GM18519 (cell line): ENCODE measurements around the gene ILK.

ENCODE experiments used
- ATAC-seq: cut with Tn5 transposase; IDR thresholded peaks from one replicate; pipeline ENCODE4 v1.9.1; 2021; ENCODE audit warnings: mild to moderate bottlenecking, moderate library complexity; ENCODE audit not compliant: unreplicated experiment, low FRiP score

The ILK gene

DNA sequence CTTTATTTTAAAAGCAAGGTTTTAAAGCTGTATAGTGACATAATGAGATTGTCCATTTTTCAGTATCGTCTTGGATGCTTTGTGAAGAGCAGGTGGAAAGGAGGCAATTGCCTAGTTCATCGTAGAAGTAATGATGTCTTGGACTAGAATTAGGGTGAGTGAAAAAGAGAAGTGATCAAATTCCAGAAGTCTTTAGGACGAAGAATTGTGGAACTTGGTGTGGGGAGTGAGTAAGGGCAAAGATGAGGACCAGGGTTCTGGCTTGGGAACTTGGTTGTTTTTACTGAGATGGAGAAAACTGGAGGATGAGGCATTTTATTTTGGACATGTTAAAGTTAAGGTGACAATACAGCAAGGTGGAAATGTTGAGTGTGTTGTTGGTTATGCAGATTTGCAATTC, 1.2 kb downstream of the ILK start:
- ATAC-seq = no peak

DNA sequence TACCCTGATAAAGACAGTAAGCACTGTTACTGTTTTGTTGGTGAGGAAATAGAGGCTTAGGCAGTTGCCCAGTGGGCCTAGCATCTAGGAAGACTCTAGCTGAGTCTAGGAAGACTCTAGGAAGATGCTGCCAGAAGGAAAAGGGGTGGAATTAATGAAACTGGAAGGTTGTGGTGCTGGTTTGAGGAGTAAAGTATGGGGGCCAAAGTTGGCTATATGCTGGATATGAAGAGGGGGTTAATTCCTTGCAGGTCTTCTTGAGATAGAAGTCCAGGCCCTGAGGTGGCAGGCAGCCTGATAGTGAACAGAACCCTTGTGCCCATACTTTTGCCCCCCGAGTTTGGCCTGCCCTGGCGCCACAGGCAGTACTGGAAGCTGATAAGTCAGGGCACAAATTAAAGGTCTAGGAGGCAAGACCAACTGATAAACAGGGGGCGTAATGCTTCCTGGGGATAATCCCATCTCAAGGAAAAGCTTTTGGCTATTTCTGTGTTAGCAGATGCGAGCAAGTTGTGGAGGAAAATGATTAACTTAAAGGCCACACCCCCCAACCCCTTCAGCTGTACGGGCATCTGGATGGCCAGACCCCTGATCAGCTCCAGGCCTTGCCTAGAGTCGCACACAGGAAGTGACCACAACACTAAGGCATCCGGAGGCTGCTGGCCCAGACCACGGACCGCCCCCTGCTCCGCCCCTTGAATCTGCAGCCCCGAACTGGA, 3.1 kb downstream of the ILK start:
- peak; percentile 31 for ATAC-seq

DNA sequence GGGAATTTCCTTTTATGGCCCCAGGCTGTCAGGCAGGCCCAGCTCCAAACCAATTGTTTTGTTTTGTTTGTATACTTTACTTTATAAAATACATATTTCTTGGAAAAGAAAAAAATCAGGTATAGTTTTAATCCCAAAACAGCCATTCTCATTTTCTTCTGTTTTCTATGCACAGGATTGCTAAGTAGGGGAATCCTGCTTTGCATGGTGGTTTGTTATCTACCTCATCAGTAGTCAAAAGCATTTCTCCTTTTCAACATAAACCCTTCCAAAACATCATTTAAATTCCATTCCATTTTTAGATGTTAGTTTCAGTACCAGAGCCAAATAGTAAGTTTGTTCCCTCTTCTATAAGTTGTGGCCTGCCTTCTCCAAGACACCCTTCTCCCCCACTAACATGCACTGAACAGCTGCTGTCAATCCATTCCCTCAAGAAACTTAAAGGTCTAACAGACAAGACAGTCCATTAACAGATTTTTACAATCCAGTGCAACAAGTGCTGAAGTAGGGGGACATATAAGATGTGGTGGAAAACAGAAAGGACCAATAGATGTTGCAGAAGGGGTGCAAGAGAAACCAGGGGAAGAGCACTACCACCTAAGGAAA, 3.7 kb downstream of the ILK start:
- ATAC-seq = no peak

DNA sequence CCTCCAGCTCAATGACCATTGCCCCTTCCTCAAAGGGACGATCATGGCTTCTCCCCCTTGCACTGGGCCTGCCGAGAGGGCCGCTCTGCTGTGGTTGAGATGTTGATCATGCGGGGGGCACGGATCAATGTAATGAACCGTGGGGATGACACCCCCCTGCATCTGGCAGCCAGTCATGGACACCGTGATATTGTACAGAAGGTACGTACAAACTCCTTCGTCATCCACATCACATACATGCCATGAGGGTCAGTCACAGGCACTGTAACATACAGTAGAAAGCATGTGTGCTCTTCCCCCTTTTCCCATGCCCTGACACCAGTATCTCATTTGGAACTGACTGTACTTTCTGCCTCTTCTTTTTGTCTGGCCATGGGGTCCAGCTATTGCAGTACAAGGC, 4.4 kb downstream of the ILK start:
- no peak for ATAC-seq

DNA sequence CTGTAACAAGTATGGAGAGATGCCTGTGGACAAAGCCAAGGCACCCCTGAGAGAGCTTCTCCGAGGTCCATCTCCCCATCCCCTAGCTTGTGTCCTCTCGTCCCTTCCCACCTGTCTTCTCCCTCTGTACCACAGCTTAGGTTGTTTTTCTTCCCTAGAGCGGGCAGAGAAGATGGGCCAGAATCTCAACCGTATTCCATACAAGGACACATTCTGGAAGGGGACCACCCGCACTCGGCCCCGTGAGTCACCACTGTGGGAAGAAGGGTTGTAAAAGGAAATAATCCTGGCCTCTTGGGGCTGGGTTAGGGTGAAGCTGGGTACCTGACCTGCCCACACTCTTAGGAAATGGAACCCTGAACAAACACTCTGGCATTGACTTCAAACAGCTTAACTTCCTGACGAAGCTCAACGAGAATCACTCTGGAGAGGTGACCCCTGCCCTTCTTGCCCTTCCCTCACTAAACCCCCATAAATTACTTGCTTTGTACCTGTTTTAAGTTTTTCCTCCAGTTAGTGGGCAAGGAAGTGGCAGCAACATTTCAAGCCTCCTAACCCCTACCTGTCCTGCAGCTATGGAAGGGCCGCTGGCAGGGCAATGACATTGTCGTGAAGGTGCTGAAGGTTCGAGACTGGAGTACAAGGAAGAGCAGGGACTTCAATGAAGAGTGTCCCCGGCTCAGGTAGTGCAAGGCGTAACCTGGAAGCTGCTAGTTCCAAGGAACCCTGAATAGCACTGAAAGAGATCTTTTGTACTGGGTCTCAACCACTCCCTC, 5.3 kb downstream of the ILK start:
- ATAC-seq = no peak

DNA sequence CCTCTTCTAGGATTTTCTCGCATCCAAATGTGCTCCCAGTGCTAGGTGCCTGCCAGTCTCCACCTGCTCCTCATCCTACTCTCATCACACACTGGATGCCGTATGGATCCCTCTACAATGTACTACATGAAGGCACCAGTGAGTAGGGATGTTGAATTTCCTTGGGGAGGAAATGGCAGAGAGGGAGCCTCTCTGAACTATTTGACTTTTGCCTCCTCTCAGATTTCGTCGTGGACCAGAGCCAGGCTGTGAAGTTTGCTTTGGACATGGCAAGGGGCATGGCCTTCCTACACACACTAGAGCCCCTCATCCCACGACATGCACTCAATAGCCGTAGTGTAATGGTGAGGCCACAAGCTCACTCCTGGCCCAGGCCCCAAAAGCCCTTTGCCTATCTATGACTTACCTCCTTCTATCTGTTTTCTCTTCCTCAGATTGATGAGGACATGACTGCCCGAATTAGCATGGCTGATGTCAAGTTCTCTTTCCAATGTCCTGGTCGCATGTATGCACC, 6.0 kb downstream of the ILK start:
- no peak for ATAC-seq

DNA sequence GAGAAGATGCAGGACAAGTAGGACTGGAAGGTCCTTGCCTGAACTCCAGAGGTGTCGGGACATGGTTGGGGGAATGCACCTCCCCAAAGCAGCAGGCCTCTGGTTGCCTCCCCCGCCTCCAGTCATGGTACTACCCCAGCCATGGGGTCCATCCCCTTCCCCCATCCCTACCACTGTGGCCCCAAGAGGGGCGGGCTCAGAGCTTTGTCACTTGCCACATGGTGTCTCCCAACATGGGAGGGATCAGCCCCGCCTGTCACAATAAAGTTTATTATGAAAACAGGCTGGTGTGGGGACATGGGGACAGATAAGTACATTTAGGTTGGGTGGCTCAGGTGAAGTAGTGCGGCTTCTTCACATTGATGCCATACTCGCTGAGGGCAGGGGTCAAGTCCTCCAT, 7.0 kb downstream of the ILK start:
- ATAC-seq = no peak

DNA sequence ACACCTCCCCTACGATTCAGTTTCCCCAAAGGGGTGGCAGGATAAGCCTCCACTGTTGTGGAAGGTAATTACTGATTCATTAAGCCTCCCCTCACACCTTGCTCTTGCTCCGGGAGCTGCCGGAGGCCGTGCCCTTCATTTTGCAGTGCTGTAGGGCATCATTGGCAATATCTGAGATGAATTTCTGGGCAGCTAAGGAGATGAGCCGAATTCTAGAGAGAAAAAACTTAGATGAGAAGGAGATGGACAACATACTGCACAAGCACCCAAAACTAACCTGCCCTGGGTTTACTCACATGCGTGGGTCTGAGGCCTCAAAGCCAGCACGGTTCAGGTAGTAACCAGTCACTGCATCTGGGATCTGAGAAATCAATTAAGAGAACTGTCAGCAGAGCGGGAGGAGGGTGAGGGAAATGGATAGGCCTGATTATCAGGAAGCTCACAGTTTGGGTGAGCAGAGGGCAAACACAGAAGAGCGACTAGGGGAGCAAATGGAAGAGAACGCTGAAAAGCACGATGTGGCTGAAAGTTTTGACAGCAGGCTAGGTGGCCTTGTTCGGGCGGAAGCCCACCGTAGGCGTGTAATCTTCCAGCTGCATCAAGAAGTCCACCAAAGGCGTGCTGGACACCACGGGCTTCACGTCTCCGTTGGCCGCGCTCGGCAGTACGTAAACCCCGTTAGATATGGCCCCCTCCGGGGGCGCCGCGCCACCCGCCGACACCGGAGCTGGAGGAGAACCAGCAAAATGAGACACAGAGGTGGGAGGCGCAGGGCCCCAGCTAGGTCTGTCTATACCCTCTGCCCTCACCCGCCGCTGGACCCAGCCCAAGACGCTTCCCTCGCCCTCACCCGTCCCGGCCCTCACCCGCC, 7.8 kb downstream of the ILK start:
- no peak for ATAC-seq

DNA sequence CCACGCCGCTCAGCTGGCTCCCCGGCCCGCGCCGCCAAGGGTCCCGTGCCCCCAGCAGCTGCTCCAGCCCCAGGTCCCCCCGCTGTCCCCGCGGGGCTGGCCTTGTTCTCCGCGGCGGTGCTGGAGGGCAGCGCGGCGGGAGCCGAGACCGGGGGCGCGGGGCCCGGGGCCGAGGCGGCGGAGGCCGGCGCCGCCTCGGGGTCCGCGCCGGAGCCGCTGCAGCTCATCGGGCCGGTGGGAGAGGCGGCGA, 8.3 kb downstream of the ILK start:
- ATAC-seq = peak; percentile 11

DNA sequence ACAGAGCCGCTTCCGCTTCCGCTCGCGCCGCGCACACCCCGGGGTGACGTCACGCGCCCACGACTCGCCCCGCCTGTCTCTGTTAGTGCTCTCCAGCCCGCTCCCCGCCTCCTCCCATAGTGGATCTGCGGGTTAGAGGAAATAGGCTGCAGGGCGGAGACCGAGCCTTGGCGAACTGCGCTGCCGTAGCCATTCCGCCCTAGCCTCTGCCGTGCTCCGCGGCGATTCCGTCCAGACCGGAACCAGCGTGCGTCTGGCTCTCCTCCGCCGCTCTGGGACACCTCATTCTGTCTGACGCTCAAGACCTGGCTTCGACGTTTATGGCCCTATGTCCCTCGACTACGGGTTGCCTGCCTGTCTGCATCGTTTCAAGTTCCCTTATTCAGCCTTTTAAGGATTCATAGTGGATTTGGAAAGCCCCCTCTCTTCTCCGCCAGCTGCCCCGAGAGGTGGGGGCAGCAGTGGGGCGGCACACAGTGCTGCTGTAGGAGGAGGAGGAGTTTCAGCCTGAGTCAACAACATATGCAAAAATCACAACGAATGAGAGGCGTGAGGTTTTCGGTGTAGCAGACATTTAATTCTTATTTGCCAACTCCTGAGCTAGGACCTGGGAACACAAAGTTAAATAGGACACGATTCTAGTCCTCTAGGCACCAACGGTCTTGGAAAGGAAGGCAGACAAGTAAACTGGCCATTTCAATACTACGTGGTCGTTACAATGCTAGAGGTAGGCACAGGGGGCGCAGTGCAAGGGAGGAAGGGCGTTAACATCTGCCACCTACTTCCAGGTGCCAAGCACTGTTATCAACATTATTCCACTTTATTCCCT, 8.9 kb downstream of the ILK start, which contains the start of gene TAF10:
Gene TAF10, minus strand, starts transcription at position 4 of the 829 bp plus-strand sequence. CDS start 27 bp downstream, outside the sequence.
- peak; percentile 80 for ATAC-seq

DNA sequence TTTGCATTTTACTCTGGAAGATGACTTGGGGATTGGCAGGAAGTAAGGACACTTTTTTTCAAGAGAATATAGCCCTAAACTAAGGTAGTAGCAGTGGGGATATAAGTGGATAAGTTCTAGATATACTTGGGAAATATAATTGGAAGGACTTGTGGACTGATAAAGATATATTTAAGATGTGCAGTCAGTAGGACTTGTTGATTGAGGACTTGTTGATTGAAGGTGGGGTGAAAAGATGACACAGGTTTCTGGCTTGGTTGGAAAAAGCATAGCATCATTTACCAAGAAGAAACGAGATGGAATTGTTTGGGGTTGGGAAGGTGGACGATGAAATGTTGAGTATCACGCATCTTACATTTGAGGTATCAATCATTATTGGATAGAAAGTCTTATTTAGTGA, 9.9 kb downstream of the ILK start:
- no peak for ATAC-seq

DNA sequence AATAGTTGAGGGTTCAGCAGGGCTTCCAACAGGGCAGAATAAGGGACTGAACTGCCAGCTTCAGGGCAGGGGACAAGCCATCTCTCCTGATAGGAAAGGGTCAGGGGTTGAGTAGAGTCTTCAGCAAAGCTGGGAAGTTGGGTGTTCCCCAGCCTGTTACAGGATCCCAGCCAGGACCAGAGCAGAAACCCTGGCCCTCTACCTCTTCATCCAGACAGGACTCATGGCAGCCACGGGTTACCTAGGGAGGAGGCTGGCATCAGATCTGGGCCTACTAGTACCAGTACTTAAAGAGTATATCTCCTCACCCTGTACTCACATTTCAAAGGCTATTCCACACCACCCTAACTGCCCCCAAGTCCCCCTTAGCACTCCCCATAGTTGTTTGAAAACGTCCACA, 10.9 kb downstream of the ILK start:
- no peak for ATAC-seq

DNA sequence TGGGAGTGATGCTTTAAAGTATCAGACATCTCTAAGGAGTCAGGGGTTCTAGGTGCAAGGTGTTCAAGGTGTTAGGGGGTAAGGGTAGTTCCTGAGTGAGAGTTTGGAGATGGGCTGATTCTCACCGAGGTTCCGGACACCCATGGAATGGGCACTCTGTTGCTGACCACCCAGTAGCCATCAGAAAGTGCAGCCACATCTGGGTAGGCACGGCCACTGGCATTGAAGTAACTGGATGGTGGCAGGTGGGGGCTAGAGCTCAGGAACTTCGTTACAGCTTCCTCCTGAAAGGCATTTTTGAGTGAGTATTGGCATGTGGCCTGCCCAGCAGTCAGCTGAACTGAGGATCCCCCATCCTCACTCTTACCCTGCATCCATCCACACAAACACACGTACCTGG, 11.5 kb downstream of the ILK start:
- no peak for ATAC-seq

DNA sequence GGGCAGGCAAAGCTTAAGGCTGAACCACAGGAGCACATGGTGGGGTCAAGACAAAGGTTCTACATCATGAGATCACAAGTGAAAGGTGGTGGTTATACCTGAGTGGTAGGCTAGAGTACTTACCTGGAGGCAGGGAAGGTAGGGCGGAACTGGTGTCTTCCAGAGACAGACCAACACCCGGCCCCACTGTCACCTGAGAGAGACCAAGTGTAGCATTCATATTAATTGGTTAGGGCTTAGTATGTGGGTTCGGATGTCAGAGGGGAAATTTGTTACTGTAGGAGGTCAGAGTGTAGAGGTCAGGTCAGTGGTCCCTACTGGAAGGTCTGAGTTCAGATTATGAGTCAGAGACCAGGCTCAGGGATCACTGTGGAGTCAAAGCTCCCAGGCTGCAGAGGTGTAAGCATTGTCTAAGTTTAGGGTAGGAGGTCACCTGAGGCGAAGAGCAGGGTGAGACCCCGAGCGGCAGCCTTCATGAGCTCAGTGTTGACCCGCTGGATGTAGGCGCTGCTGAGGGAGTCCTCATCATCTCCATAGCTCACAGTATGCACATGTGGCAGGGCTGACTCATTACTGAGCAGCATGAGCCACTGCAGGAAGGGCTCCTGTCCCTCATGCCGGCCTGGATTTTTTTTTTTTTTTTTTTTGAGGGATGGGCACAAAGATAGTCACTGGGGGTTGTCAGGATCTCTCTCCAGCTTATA, 12.5 kb downstream of the ILK start:
- no peak for ATAC-seq

DNA sequence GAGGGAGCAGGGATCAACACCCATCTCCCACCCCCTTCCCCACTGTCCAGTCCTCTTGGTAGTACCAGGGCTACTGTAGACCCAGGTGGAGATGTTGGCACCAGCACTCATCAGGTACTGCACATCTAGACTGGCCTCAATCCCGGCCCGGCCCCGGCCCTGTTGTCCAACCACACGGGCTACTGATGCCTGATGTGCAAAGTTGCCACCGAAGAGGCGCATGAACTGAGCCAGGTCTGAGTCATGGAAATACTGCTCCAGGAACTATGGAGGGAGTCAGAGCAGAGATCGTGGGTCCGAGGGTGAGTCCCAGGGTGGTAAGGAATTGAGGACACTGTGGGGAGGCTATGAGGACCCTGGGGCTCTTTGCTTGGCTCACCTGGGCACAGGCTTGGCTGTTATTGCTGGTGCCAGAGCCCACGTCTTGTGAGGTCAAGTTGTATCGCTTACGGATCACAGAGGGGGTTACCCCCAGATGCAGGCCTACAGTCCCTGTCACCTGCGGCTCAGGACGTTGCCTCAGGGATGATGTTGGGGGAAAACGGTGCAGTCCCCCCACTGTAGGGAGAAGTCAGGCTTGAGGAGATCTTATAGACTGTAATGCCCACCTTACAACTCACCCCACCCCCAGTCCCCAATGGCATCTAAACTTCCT, 13.1 kb downstream of the ILK start:
- ATAC-seq = no peak

DNA sequence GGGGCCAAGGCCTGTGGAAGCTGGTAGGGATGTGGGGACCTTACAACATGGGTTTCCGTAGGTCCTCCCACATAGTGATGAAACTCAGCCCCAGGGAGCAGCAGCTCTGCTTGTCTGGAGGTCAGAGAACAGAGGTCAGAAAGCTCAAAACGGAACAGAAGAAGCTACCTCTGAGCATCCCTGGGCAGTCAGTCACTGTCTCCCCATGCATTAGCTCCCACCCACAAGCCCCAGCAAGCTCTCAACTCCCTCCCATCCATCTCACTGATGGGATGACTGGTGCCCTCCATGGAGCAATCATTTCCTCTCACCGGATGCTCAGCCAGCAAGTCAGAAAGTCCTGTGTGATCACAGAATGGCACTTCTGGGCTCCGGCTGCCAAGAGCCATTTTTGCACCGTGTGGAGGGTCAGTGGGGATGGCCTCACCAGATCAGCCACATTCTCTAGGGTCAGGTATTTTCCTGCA, 13.8 kb downstream of the ILK start:
- ATAC-seq = no peak

DNA sequence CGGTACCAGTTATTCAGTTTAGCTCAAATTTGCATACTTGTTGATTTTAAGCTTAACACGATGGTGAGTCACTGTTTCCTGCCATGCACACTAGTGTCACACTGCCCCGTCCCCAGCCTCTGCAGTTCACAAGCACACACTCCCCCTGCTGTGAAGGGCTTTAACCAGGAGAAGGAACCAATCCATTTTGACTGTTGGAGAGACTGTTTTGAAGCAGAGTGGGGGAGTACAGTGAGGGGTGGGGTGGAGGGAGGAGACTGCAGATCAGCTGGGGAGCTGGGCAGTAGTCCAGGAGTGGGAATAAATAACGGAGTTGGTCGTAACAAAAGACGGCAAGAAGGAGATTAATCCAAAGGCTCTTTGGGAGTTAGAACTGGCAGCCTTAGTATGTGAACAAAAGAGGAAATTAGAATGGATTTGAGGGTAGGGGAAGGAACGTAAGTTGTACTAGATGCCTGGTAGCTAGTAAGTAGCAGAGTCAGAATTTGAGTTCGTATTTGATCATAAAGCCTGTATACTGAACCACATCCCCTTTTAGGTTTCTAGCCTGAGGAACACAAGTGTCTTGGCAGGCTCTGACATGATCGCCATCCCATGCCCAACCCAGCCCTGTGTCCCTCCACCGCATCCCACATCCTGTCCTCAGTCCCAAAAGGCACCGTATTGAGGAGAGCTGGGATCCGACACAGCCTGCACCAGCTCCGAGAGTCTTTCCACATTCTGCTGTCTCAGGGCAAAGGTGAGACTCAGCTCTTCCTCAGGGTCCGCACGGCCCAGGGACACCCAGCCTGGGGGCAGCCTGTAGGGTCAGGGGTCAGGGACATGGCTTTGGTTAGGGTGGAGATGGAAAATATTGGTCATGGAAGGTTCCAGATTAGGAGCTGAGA, 14.8 kb downstream of the ILK start:
- no peak for ATAC-seq
